Thyroid gland (tissue), 4 donors: Measurements from ENCODE around the gene FXN.

Source experiments
- POLR2A ChIP-seq, 2 donors: fragments of 450-650 bp; IDR thresholded peaks; one replicate each; pipeline ENCODE4 v1.6.1; 2017; ENCODE audit warnings: antibody characterized with exemption in 2 of 2, mild to moderate bottlenecking in 2 of 2, moderate library complexity in 1 of 2
- TF ChIP-seq, protein P1 (sequence below), 6 experiments: fragments of 200-600 bp in 3 of 6; fragments of 450-650 bp in 3 of 6; sonication (generic) in 3 of 6; IDR thresholded peaks; one replicate each; pipeline ENCODE4 v1.5.1; 2016 to 2019; ENCODE audit warnings: antibody characterized with exemption in 6 of 6, mild to moderate bottlenecking in 2 of 6, inconsistent platforms in 1 of 6, moderate library complexity in 1 of 6

DNA sequence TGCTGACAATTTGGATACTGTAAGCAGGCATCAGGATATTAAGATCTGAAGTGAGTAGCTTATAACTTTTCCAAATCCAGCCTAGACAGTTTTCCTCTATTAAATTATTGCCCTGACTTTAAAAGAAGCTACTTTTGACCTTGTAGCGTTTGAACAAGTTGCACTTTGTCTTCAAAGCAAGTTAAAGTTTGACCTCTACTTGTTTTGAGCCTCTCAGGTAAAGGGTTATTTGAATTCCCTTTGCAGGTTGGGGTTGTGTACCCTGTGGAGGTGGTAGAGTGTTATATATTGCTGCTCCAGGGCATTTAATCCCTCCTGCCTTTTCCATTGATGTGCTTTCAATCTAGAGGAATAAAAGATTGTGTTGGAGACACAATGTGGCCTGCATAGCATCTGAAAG lies 30.1 kb downstream of the FXN start:
- TF ChIP-seq, protein P1, sequence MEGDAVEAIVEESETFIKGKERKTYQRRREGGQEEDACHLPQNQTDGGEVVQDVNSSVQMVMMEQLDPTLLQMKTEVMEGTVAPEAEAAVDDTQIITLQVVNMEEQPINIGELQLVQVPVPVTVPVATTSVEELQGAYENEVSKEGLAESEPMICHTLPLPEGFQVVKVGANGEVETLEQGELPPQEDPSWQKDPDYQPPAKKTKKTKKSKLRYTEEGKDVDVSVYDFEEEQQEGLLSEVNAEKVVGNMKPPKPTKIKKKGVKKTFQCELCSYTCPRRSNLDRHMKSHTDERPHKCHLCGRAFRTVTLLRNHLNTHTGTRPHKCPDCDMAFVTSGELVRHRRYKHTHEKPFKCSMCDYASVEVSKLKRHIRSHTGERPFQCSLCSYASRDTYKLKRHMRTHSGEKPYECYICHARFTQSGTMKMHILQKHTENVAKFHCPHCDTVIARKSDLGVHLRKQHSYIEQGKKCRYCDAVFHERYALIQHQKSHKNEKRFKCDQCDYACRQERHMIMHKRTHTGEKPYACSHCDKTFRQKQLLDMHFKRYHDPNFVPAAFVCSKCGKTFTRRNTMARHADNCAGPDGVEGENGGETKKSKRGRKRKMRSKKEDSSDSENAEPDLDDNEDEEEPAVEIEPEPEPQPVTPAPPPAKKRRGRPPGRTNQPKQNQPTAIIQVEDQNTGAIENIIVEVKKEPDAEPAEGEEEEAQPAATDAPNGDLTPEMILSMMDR (IDR thresholded peaks at IDR 0.05) = no peak
- no peak for TF ChIP-seq POLR2A (IDR thresholded peaks at IDR 0.05)
